ENCODE results near the gene SLC33A1. TPM values are rescaled to one million over a fixed set of nuclear protein-coding genes. Genes with fewer than 3 reads are reported as not detected.

Gene SLC33A1
- total RNA-seq, 1 experiment from 2014 or later: 28.6 TPM

GRCh38 chr3:155847993-155848392 lies 6.2 kb downstream of the SLC33A1 start:
- intact Hi-C loops (cut with micrococcal nuclease; ENCODE audit: unreplicated experiment): no loop called here
- peaks cover 33% of the 10 kb centered on the region for H3K4me1 ChIP-seq (replicated peaks; ENCODE audit: insufficient read depth)
- H3K27ac ChIP-seq: no peak overlapping the region
- no TSS peak for BruUV-seq (replicated peaks)
- TF ChIP-seq EZH2 (IDR thresholded peaks at IDR 0.05; ENCODE audit: low read depth) (no peak), CTCF (conservative IDR thresholded peaks at IDR 0.05) (no peak)
- DNase-seq: no peak
- H3K27me3 ChIP-seq (ENCODE audit: insufficient read depth, low read depth): no peaks in the 10 kb centered on the region
- H3K9me2 ChIP-seq (ENCODE audit: insufficient read depth): no peaks in the 10 kb centered on the region
- no peak overlapping the region for H3K4me3 ChIP-seq
- no peak overlapping the region for H3K4me2 ChIP-seq
- ChIA-PET CTCF (no interaction called here), POLR2A (ENCODE audit: unreplicated experiment) (interaction anchor here (0.7 kb wide), 1 partner anchor 22 kb away, joined by 5 read pairs; the partner anchor contains the start of gene GMPS)
- H3K9me3 ChIP-seq (ENCODE audit: insufficient read depth, low read depth): no peaks in the 10 kb centered on the region
- peaks cover 90% of the 10 kb centered on the region for H3K79me2 ChIP-seq (ENCODE audit: low read depth)
- H3F3A ChIP-seq (ENCODE audit: insufficient read depth, low read depth): 0 out of 2 replicates have a peak, but pooled peaks cover 6% of the 10 kb centered on the region
- H2AFZ ChIP-seq: no peak overlapping the region
- H3K36me3 ChIP-seq (ENCODE audit: low read depth): peaks cover 27% of the 10 kb centered on the region
- H4K20me1 ChIP-seq (ENCODE audit: insufficient read depth): peaks cover 64% of the 10 kb centered on the region

- Histone ChIP-seq H3K4me1 (replicated peaks; ENCODE audit: insufficient read depth) (peaks cover 20% of the 10 kb centered on the region; the same call in 1 of the 2 replicates), H3K79me2 (ENCODE audit: low read depth) (peaks cover 84% of the 10 kb centered on the region), H2AFZ (no peak overlapping the region), H4K20me1 (ENCODE audit: insufficient read depth) (peaks cover 51% of the 10 kb centered on the region), H3K9me2 (ENCODE audit: insufficient read depth) (no peaks in the 10 kb centered on the region), H3F3A (ENCODE audit: insufficient read depth, low read depth) (0 out of 2 replicates have a peak, but pooled peaks cover 6% of the 10 kb centered on the region), H3K4me3 (no peak overlapping the region), H3K36me3 (ENCODE audit: low read depth) (peaks cover 30% of the 10 kb centered on the region), H3K27ac (no peak overlapping the region), H3K9me3 (ENCODE audit: insufficient read depth, low read depth) (no peaks in the 10 kb centered on the region), H3K4me2 (no peak overlapping the region), H3K27me3 (ENCODE audit: insufficient read depth, low read depth) (no peaks in the 10 kb centered on the region)
- no TSS peak for BruUV-seq (replicated peaks)
- ChIA-PET CTCF (interaction anchor here (0.7 kb wide), 1 partner anchor 47 kb away, joined by 6 read pairs; no protein-coding TSS in a partner anchor), POLR2A (ENCODE audit: unreplicated experiment) (no interaction called here)
- TF ChIP-seq EZH2 (IDR thresholded peaks at IDR 0.05; ENCODE audit: low read depth): no peak
- no peak for TF ChIP-seq CTCF (conservative IDR thresholded peaks at IDR 0.05)
- intact Hi-C loops (cut with micrococcal nuclease; ENCODE audit: unreplicated experiment): no loop called here
- no peak for DNase-seq
Observed at GRCh38 chr3:155846119-155846518, 8.1 kb downstream of the SLC33A1 start.

- Histone ChIP-seq H3K9me2 (ENCODE audit: insufficient read depth) (no peaks in the 10 kb centered on the region), H3K9me3 (ENCODE audit: insufficient read depth, low read depth) (no peaks in the 10 kb centered on the region), H3K4me1 (replicated peaks; ENCODE audit: insufficient read depth) (no peaks in the 10 kb centered on the region), H3K4me3 (no peak overlapping the region), H3K36me3 (ENCODE audit: low read depth) (peaks cover 28% of the 10 kb centered on the region), H3K27ac (no peak overlapping the region; the same call in 1 of the 2 replicates), H2AFZ (no peak overlapping the region), H3K27me3 (ENCODE audit: insufficient read depth, low read depth) (no peaks in the 10 kb centered on the region), H3K4me2 (no peak overlapping the region), H3F3A (ENCODE audit: insufficient read depth, low read depth) (0 out of 2 replicates have a peak, but pooled peaks cover 6% of the 10 kb centered on the region), H3K79me2 (ENCODE audit: low read depth) (peaks cover 62% of the 10 kb centered on the region), H4K20me1 (ENCODE audit: insufficient read depth) (peaks cover 44% of the 10 kb centered on the region)
- CTCF ChIA-PET: no interaction called here
- intact Hi-C loops (cut with micrococcal nuclease; ENCODE audit: unreplicated experiment): no loop called here
- POLR2A ChIA-PET (ENCODE audit: unreplicated experiment): interaction anchor here (0.7 kb wide), 1 partner anchor 456 kb away, joined by 7 read pairs; no protein-coding TSS in a partner anchor
- no TSS peak for BruUV-seq (replicated peaks)
- TF ChIP-seq EZH2 (IDR thresholded peaks at IDR 0.05; ENCODE audit: low read depth) (no peak), CTCF (conservative IDR thresholded peaks at IDR 0.05) (no peak)
- DNase-seq: no peak
Observed at GRCh38 chr3:155843569-155843968, 10.7 kb downstream of the SLC33A1 start.

All from PC-9 (cell line).